Stimulated activated CD8-positive, alpha-beta memory T cell treated with anti-CD3 and anti-CD28 coated beads, Interleukin-4, amount 100 ng/mL, for 24 hours (primary cell): Measurements from ENCODE around the gene CDC6.

Experiments
- DNase-seq: peaks from one replicate; pipeline ENCODE4 v3.0.0-alpha.2; 2020; ENCODE audit warnings: low read depth

CDC6 gene

GRCh38 chr17:40323391-40324381, 36.0 kb downstream of the CDC6 start:
- DNase-seq: peak; percentile 63

- no peak for DNase-seq
Measured at GRCh38 chr17:40325156-40326013, 37.7 kb downstream of the CDC6 start.

- no peak for DNase-seq
Measured at GRCh38 chr17:40326014-40326831, 38.5 kb downstream of the CDC6 start.

GRCh38 chr17:40326832-40327199, 39.1 kb downstream of the CDC6 start:
- DNase-seq: no peak

GRCh38 chr17:40327244-40327729, 39.6 kb downstream of the CDC6 start:
- DNase-seq: no peak

- DNase-seq: no peak
Measured at GRCh38 chr17:40327735-40328385, 40.2 kb downstream of the CDC6 start.

- no peak for DNase-seq
Measured at GRCh38 chr17:40328386-40328766, 40.7 kb downstream of the CDC6 start.

- DNase-seq: no peak
Measured at GRCh38 chr17:40329839-40330794, 42.4 kb downstream of the CDC6 start.

DNA sequence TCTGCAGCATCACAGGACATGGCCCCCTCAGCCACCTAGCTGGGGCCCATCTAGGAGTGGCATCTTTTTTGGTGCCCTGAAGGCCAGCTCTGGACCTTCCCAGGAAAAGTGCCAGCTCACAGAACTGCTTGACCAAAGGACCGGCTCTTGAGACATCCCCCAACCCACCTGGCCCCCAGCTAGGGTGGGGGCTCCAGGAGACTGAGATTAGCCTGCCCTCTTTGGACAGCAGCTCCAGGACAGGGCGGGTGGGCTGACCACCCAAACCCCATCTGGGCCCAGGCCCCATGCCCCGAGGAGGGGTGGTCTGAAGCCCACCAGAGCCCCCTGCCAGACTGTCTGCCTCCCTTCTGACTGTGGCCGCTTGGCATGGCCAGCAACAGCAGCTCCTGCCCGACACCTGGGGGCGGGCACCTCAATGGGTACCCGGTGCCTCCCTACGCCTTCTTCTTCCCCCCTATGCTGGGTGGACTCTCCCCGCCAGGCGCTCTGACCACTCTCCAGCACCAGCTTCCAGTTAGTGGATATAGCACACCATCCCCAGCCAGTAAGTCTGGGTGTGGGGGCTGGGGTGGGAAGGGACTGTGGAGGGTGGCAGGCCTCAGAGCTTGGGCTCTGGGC, 43.3 kb downstream of the CDC6 start:
- DNase-seq: no peak

DNA sequence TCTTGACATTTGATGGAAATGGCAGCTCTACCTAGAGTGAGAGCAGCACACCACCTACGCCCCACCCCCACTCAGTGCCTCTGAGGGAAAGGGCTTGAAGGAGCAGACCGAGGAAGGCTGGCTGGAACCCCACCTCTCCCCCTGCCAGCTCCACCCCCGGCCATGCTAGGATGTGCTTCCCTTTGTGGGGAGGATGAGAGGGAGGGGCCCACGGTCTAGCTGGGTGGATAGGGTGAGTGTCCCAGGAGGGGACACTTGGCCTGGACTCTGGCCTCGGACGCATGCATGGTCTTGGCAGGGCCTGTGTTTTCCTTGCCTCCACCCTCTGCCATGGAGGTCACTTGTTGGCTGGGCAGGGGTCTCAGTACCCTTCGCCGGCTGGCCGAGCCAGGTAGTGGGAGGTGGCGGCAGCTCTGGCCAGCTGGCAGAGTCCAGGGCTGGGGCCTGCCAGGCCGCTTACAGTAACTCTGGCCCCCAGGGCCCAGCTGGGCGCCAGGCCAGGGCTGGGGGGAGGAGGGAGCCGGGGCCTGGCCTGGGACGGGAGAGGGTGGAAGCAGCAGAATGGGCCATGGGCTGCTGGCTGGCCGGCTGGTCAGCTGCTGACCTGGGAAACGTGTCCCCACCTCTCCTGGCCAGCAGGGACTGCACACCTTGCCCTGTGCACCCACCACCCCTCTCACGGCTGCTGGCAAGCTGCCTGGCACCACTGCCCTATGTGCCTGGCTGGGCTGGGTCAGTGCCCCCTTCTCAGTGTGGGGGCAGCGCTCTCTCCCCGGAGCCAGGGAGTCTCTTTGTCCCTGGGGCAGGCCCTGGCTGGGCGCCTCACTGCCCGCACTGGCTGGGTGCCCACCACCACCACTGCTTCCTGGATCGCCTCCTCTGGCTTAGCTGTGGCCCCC, 44.3 kb downstream of the CDC6 start:
- DNase-seq: no peak

- no peak for DNase-seq
Measured at GRCh38 chr17:40333781-40334448, 46.2 kb downstream of the CDC6 start.

DNA sequence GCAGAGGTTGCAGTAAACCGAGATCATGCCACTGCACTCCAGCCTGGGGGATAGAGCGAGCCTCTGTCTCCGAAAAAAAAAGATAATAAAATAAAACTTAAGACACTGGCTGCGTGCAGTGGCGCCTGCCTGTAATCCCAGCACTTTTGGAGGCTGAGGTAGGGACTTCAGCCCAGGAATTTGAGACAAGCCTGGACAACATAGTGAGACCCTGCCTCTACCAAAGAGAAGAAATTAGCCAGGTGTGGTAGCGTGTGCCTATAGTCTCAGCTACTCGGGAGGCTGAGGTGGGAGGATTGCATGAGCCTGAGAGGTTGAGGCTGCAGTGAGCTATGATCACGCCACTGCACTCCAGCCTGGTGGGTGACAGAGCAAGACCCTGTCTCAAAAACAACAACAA, 47.9 kb downstream of the CDC6 start:
- DNase-seq: no peak

- DNase-seq: no peak
Measured at GRCh38 chr17:40337351-40337750, 49.7 kb downstream of the CDC6 start.

GRCh38 chr17:40338058-40338457, 50.4 kb downstream of the CDC6 start:
- DNase-seq: no peak

- DNase-seq: no peak
Measured at GRCh38 chr17:40338941-40339649, 51.4 kb downstream of the CDC6 start.

DNA sequence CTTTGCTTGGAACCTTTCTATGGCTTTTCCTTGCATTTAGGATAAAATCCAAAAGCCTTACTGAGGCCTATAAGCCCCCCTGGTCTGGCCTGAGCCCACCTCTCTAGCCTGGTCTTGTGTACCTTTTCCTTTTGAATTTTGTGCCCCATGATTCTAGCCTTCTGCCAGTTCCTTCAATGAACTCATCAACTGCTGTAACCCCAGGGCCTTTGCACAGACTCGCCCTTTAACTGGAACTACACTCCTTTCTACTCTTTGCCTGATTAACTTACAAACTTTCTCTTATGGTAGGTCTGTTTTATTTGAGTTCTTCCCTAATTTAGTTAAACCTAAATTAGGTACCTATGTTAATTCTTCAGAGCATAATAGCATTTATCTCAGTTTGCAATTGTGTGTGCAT, 52.6 kb downstream of the CDC6 start:
- no peak for DNase-seq
